Left ventricle myocardium superior (tissue), 1 donor: ENCODE results near the gene SPEM3. TPM values are rescaled to one million over a fixed set of nuclear protein-coding genes. Genes with fewer than 3 reads are reported as not detected.
A peak's percentile ranks its signal among the peaks of the same experiment; 100 is the strongest.

ENCODE experiments used
- ATAC-seq: fragments of 200-7000 bp; cut with Tn5 transposase; one replicate; pipeline ENCODE4 v1.9.1; 2020; ENCODE audit warnings: mild to moderate bottlenecking, moderate library complexity
- DNase-seq: peaks from one replicate; pipeline ENCODE4 v3.0.0-alpha.2; 2020
- intact Hi-C: fragments of 100-400 bp; cut with micrococcal nuclease; formaldehyde crosslinking; loops from one replicate; pipeline ENCODE4 v1.11.0; 2022
- total RNA-seq: library from RNA; stranded (reverse); fragmentation: NEBNext Ultra II Directional; extraction: Animal tissue kit (Norgen Biotek cat#: 25700); gene quantifications from one replicate; pipeline ENCODE4 v1.2.1, GENCODE V29; 2021
- donor health status: DM: no; HTN: yes; CAD: no; lungs with severe emphysema.

Gene SPEM3
- total RNA-seq, 1 donor from 2014 or later = not detected

GRCh38 chr17:7417056-7417655, 11.5 kb upstream of the SPEM3 start:
- DNase-seq = no peak
- no peak for ATAC-seq
- intact Hi-C loops = no loop called here

GRCh38 chr17:7418472-7419152, 10.0 kb upstream of the SPEM3 start:
- intact Hi-C loops = no loop called here
- DNase-seq = no peak
- ATAC-seq = no peak

DNA sequence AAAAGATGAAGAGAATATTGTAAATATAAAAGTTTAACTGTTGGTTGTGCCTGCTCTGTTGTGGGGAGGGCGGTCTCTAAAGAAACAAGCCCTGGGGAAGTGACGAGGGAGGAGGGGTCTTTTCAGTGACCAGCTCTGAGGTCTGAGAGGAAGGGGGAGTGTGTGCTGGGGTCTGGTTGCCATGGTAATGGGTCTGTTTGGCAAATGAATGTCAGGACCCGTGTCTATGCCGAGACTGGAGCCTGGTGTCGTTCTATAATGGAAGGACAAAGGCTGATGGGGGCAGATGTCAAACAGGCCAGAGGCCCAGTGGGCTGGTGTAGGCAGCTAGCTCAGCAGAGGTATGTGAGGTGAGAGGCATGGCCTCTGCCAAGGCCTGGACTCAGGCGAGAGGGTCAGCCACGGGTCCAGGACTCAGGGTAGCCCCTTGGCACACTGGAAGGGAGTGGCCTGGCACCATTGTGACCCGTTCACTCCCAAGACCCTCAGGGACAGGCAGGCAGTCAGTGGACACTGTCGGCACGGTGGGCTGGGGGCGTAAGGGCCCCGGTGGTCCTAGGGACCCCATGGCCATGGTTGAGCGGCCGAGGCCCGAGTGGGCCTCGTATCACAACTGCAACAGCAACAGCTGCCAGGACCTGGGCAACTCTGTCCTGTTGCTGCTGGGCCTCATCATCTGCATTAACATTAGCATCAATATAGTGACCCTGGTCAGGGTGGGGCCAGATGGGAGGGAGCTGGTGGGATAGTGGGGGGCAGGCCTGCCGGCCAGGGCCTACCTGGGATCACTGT, 8.6 kb upstream of the SPEM3 start, which contains the start of gene SPEM1:
SPEM1 (plus strand) TSS at position 506 of the 792 bp plus-strand sequence; CDS start at position 567, 61 bp downstream.
- ATAC-seq (no peak), DNase-seq (no peak)
- intact Hi-C loops = no loop called here

- DNase-seq (no peak), ATAC-seq (no peak)
- intact Hi-C loops = no loop called here
These were observed 7.5 kb upstream of the SPEM3 start for GRCh38 chr17:7421186-7421585.

DNA sequence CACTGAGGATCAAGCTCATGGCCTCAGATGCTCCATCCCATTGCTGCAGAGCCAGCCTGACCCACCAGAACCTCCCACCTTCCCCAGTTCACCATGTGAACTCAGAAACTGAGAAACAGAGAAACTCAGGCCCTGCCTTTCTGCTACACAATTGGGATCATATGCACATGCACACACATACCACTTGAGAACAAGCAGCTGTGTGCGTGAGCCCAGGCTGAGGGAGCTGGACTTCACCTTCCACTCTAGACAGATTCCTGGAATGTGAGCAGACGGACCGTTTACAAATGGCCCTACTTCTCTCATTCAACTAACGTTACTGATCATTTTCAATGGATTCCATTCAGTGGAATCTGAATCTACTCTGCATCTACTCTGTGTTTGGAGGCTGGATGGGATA, 5.0 kb upstream of the SPEM3 start:
- intact Hi-C loops = no loop called here
- ATAC-seq (no peak), DNase-seq (no peak)

DNA sequence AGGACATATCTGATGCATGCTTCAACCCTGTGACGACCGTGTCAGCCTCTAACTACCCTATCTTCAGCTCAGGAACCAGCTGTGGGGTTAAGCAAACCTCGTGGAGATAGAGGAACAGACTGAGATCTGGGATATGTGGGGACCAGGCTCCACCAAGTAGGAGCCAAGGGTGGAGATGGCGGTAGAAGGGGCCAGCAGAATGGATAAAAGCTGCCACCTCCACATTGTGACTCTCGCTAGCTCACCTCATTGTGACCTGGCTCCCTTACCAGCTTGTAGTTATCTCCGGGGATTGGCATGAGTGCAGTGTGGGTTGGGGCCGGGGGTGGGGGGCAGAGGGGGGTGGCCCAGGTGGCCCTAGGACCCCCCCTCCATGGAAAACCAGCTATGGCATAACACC, 3.3 kb upstream of the SPEM3 start, which contains the start of gene SPEM2:
SPEM2 (plus strand) TSS at position 301 of the 400 bp plus-strand sequence; CDS start at position 374, 73 bp downstream.
- no peak for ATAC-seq
- intact Hi-C loops = no loop called here
- no peak for DNase-seq

DNA sequence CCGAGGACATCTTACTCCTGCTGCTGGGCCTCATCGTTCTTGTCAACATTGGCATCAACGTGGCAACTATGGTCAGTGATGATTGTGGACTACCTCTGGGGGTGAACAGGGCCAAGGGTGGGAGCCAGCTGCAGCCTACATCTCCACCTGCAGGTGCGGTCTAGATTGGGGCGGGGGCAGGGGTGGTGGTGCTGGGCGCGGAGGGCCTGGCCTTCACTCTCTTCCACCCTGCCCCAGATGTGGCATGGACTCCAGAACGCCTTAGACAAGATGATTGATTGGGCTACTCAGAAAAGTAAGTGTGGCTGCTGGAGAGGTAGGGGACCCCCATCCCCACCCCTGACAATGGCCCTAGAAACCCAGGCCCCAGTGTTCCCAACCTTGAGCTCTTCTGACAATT, 2.9 kb upstream of the SPEM3 start:
- intact Hi-C loops = no loop called here
- ATAC-seq = no peak
- no peak for DNase-seq

DNA sequence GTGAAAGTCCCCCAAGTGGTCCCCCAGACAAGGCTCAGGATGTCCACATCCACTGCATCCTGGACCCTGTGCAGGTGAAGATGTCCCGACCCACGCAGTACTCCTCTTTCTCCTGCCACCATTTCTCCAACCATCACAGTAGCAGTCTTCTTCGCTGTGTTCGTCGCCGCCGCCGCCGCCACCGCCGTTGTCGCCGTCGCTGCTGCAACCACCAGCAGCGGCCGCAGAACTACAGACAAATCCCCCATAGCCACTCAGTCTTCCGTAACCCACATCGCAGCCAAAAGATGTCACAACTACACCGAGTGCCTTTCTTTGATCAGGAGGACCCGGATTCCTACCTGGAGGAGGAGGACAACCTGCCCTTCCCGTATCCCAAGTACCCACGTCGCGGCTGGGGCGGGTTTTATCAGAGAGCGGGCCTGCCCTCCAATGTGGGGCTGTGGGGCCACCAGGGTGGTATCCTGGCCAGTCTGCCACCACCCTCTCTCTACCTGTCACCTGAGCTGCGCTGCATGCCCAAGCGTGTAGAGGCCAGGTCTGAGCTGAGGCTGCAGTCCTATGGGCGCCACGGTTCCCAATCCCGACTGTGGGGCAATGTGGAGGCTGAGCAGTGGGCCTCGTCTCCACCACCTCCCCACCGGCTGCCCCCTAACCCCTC, 2.3 kb upstream of the SPEM3 start:
- ATAC-seq (no peak), DNase-seq (no peak)
- intact Hi-C loops = no loop called here

DNA sequence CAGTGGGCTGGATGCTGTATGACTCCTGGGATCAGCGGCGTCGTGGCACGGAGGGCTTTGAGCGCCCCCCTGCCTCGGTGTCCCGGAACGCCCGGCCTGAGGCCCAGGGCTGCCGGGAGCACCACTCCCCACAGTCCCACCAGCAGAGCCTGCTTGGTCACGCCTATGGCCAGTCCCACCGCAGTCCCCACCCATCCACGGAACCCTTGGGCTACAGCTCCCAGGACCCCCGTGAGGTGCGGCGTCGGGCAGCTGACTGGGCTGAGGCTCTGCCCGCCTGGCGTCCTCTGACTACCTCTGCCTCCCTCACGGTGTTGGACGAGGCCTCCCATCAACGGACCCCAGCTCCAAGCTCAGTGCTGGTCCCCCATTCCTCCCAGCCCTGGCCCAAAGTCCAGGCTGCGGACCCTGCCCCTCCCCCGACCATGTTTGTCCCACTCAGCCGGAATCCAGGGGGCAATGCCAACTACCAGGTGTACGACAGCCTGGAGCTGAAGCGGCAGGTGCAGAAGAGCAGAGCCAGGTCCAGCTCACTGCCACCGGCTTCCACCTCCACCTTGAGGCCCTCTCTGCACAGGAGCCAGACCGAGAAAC, 1.7 kb upstream of the SPEM3 start:
- intact Hi-C loops = no loop called here
- ATAC-seq (no peak), DNase-seq (no peak)

- DNase-seq = no peak
- no peak for ATAC-seq
- intact Hi-C loops = no loop called here
These were observed 1.1 kb upstream of the SPEM3 start for GRCh38 chr17:7427549-7427948.

GRCh38 chr17:7429722-7430121, 1.1 kb downstream of the SPEM3 start:
- intact Hi-C loops = no loop called here
- ATAC-seq = no peak
- DNase-seq = no peak

- ATAC-seq (no peak), DNase-seq (no peak)
- intact Hi-C loops = no loop called here
These were observed 2.6 kb downstream of the SPEM3 start for GRCh38 chr17:7431231-7431630.

GRCh38 chr17:7432296-7432695, 3.6 kb downstream of the SPEM3 start:
- intact Hi-C loops = no loop called here
- DNase-seq (no peak), ATAC-seq (no peak)

GRCh38 chr17:7435676-7436555, 7.3 kb downstream of the SPEM3 start:
- DNase-seq (peak; percentile 62), ATAC-seq (peak; percentile 4)
- intact Hi-C loops = no loop called here

DNA sequence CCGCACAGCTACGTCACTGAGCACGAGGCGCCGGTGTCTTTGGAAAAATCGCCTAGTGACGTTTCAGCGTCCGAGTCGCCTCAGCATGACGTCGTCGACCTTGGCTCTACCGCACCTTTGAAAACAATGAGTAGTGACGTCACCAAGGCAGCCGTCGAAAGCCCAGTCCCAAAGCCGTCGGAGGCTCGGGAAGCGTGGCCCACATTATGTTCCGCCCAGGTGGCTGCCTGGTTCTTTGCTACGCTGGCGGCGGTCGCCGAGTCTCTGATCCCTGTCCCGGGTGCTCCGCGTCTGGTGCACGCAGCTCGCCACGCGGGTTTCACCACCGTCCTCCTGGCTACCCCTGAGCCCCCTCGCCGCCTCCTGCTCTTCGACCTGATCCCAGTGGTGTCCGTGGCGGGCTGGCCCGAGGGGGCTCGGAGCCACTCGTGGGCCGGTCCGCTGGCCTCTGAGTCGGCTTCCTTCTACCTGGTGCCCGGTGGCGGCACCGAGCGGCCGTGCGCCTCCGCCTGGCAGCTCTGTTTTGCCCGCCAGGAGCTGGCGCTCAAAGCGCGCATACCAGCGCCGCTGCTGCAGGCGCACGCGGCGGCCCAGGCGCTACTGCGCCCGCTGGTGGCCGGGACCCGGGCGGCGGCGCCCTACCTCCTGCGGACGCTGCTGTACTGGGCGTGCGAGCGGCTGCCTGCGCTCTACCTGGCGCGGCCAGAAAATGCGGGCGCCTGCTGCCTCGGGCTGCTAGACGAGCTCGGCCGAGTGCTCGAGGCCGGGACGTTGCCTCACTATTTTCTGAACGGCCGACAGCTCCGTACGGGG, 8.1 kb downstream of the SPEM3 start:
- ATAC-seq (peak; percentile 80), DNase-seq (peak; percentile 92)
- intact Hi-C loops = no loop called here

DNA sequence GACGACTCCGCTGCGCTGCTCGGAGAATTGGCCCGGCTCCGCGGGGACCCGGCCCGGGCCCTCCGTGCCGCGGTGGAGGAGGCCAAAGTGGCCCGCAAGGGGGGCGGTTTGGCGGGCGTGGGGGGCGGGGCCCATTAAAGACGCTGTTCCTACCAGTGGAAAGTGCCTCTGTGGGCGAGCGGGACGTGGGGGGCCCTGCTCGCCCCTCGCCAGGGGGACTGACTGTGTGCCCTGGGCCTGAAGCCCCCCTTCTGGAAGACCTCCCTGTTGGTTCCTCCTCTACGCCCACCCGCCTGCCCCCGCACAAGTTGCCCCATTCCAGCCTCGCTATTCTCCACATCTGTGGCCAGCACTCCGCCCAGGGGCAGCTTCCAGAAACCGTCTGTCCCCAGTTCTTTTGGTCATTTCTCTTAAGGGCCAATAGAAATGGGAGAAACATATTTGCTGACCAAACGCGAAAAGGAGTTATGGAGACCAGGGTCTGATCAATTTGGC, 8.8 kb downstream of the SPEM3 start:
- intact Hi-C loops = no loop called here
- DNase-seq (no peak), ATAC-seq (peak; percentile 0)

DNA sequence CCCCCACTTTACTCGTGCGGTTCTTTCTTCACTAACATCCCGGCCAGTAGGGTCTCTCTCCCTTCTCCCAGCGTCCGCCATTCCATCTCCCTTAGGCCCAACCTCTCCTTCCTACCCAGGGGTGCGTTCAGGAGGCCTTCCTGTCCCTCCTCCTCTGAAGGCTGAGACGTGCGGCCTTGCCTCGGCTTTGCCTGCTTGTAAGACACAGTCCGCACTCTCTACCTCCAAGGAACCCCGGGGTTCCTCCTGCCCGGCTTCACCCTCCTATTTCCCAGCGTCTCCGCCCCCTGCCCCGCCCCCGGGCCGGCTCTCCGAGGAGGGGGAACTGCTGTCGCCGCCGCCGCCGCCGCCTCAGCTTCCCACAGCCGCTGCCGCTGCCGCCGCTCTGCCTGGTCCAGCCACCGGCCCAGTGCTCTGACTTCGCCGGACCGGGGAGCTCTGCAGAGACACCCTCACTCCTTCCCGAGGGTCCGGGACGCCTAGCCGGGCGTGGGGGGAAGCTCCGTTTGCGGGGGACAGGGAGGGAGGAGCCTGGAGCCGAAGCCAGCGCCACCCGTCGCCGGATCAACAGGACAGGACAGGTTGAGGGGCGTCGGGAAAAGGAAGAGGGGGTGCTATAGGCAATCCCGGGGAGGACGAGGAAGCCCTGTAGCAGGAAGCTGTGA, 9.4 kb downstream of the SPEM3 start:
- intact Hi-C loops = no loop called here
- peak; percentile 87 for DNase-seq
- ATAC-seq = peak; percentile 20
